Measurements from ENCODE around the gene DENND2D. TPM values are rescaled to one million over a fixed set of nuclear protein-coding genes. Genes with fewer than 3 reads are reported as not detected.

Gene DENND2D
- polyA plus RNA-seq, 5 donors, result 17.0 to 29.0 (median 25.5) TPM

- DNase-seq, result no peak
Measured at GRCh38 chr1:111182052-111182451, 18.4 kb downstream of the DENND2D start.

- DNase-seq, result no peak
Measured at GRCh38 chr1:111179968-111180533, 20.4 kb downstream of the DENND2D start.

GRCh38 chr1:111176678-111177077 lies 23.8 kb downstream of the DENND2D start:
- no peak for DNase-seq

GRCh38 chr1:111175349-111175748 lies 25.1 kb downstream of the DENND2D start:
- DNase-seq, result no peak

DNA sequence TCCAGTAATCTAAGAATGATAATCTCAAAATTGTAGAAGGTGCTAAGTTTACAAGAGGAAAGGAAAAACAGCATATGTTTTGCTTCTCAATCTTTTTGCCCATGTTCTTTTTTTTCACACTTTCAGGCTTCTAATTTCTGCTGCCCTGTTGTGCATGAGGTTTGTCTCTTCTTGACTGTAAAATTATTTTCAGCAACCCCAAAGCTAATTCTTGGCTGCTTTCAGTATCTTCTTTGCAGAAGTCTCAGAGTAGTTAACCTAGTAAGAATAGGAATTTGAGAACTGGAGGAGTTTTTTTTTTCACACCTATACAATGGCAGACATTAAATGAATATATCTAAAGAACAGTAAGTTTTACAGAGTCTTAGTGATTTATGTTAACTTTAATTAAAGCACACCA lies 26.4 kb downstream of the DENND2D start:
- no peak for DNase-seq

DNA sequence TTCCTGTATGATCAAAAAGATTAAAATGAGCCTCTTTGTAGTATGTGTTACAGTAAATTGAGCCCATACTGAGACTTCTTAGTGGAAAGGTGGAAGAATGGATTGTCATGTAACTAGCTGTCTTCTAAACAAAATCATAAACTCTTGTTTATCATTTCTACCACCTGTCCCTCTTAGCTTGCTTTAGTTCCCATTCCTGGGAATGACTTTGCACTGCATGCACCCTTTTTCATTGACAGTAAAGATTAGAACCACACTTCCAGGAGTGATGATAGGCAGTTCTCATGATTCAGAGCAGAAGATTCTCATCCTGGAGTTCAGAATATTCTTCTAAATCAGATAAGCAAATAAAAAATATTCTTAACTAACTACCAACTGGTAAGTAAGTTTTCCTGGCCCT lies 28.0 kb downstream of the DENND2D start:
- DNase-seq, result no peak

DNA sequence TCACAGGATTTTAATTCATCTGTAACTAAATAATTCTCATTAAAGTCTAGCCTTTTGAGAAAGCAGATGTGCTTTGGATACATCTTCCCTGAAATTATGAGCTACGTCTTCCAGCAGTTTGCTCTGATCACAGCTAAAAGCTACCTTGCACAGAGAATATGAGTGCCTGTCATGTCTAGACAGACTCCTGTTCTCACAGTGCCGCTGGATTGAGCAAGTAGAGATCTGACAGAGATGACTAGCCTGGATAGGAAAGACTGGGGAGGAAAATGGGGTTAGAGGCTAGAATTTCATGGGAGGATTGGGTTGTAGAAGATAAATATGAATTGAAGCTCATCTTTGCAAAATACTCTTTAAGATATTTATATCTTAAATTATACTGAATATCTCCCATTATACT lies 36.3 kb downstream of the DENND2D start:
- no peak for DNase-seq

DNA sequence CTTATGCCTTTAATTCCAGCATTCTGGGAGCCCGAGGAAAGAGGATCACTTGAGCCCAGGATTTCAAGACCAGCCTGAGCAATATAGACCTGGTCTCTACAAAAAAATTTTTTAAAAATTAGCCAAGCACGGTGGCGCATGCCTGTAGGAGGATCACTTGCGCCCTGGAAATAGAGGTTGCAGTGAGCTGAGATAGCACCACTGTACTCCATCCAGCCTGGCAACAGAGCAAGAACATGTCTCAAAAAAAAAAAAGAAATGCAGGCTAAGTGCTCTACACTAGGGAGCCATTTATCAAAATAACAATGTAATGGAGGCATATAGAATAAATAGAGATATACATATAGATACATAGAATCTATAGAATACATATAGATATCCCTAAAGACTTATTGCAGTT lies 37.1 kb downstream of the DENND2D start:
- no peak for DNase-seq

DNA sequence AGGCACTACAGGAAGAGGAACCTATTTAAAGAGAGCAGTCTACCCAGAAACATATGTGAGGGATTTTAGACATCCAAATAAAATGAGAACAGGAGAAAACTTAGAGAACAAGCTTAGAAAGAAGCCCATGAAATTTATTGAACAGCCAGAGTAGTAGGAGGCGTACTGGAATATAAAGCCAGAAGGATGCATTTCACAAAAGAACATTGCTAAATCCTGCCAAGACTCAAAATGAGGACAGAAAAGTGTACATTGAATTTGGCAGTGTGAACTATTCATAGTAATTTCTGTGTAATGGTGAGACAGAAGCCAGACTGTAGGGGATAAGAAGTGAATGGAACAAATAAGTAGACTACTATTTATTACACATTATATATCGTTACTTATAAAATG lies 38.0 kb downstream of the DENND2D start:
- DNase-seq, result peak in 1 of 2 donors; percentile 6

DNA sequence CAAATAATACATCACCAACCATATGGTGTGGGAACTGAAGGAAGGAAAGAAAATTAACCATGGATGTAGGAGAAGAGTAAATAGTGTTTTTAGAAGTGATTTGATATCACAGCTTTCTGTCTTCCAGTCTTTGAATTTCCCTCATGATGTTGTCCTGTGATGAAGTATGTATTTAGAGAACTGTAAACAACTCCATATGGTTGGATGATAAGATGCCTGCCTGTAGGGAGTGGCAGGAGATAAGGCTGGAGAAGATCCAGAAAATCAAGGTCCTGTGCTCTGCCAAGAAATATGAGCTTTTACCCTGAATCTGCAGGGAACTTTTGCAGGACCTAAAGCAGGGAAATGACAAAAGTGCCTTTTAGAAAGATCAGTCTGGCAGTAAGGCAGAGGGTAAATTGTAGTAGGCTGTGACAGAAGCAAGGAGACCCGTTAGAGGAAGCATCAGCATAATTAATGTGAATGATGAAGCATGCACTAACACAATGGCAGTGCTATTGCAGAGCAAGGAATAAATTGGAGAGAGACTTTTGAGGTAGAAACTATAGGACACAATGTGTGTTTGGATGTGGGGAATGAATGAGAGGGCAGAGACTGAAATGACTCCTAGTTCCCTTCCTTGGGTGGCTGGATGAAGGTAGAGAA lies 38.5 kb downstream of the DENND2D start:
- DNase-seq, result peak in 1 of 2 donors; percentile 1

- no peak for DNase-seq
Measured at GRCh38 chr1:111157431-111157830, 43.0 kb downstream of the DENND2D start.

DNA sequence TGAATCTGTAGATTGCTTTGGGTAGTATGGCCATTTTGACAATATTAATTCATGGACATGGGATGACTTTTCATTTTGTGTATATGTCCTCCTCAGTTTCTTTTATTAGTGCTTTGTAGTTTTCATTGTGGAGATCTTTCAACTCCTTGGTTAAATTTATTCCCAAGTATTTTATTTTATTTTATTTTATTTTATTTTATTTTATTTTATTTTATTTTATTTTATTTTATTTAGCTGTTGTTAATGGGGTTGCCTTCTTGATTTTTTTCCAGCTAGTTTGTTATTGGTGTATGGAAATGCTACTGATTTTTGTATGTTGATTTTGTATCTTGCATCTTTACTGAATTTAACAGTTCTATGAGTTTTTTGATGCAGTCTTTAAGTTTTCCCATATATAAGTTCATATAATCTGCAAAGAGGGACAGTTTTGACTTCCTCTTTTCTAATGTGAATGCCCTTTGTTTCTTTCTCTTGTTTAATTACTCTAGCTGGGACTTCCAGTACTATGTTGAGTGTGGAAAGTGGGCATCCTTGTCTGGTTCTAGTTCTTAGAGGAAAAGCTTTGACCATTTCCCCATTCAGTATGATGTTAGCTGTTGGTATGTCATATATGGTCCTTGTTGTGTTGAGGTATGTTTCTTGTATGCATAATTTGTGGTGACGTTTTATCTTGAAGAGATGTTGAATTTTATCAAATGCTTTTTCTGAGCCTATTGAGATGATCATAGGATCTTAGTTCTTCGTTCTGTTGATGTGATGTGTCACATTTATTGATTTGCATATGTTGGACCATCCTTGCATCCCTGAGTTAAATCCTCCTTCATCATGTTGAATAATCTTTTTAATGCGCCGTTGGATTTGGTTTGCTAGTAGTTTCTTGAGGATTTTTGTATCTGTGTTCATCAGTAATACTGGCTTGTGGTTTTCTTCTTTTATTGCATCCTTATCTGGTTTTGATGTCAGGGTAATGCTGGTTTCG lies 46.1 kb downstream of the DENND2D start:
- no peak for DNase-seq

GRCh38 chr1:111151838-111152237 lies 48.6 kb downstream of the DENND2D start:
- no peak for DNase-seq

- DNase-seq, result no peak
Measured at GRCh38 chr1:111148376-111148881, 52.0 kb downstream of the DENND2D start.

DNA sequence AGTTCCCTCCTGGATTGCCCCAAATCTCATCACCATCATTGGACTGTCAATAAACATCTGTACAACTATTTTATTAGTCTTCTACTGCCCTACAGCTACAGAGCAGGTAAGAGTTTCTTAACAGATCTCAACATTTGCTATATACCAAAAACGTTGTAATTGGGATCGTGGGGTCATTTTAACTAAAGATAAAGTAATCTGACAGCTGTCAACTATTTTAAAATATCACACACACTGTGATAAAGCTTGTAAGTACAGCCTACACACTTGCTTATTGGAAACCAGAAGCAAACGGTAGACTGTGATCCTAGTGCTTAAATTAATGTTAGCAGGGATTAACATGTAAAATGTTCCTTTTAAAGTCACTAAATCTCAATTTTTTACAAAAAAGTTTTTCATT lies 52.5 kb downstream of the DENND2D start:
- DNase-seq, result no peak

- no peak for DNase-seq
Measured at GRCh38 chr1:111145963-111146768, 54.3 kb downstream of the DENND2D start.

DNA sequence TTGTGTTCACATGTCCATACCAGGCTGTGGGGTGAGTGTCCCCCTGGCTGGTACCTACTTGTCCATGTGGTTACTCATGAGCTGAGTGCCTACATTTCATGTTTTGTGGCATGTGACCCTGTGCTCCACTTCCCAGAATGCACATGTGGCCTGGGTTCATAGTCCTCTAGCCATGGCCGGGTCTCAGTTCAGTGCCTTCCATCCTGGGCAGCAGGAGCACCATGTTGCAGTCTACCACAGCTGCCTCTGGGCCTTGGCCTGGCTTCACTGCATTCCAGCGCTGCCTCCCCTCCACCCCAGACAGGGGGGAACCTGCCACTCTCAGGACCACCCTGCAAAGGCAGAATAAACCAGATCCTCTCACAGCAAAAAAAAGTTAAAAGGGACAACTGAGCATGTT lies 54.9 kb downstream of the DENND2D start:
- DNase-seq, result no peak

DNA sequence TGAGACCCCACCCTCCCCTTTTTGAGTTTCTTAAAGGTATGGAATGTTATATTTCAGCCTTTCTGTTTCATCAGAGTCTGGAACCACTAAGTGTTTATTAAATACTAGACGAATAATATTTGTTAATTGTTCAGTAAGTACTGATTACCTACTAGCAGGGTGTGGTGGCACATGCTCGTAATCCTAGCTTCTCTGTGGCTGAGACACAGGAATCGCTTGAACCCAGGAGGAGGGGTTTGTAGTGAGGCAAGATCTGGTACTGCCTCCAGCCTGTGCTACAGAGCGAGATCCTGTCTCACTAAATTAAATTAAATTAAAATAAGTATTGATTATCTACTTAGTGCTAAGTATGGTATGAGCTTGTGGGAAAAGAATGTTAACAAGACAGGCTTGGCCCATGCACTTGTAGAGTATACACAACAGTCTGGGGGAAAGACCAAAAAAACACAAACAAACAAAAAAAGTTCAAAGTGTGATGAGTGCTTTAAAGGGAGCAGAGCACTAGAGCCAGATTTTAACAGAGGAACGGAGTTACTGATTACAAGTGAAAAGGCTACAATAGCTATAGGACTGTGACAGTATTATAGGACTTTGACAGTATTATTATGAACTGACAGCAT lies 58.0 kb downstream of the DENND2D start:
- DNase-seq, result no peak

DNA sequence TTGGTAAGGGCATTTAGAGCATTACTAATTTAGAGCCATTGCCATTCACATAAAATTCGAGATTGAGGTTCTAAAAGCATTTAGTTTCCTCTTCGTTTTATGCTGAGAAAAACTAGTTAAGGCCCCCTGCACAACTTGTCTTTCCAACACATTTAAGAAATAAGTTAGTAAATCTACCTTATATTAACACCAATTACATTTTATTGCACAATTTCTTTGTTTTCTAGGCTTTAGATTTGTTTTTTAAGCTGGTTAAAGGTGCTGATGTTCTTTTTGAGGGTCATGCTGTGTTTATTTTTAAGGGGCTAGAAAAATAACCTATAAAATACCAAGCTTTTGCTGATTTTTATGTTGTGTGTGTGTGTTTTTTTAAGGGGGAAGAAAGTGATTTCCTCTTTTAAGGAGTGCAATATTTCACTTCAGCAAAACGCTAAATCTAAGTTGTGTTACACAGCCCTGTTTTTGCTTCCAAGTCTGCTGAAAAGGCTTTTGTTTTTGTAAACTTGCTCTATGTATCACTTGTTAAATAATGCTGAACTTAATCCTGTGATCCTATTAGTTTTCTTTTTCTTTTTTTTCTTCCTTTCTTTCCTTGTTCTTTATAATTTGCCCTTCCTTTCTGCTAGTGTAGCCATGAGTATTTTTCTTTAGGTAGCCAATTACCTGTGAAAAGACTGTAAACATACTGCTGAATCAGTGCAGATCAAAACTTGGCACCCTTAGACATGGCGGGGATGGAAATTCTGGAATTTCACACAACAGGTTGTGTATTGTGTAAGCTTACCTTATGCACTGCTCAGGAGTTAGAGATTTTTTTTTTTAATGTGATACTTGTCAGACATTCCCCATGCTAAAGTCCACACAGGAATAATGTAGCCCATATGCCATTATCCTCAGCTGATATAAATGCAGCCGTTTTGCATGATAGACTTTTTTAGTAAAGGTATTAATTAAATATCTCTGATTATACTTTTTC lies 58.9 kb downstream of the DENND2D start:
- DNase-seq, result no peak

DNA sequence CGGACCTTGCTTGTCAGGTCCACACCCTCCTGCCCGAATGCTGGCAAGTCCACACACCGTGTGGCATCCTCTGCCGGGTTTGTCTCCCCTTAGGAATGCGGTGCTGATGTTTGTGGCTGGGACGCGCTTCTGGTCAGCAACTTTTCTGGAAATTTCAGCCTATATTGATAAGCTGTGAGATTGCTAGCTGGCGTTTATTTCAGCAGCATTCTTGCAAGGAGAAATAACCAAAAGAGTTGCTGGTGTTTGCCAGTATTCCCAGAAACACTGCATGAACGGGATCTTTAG lies 59.8 kb downstream of the DENND2D start:
- no peak for DNase-seq

Data from right lung (tissue), 5 donors.